ENCODE measurements around the gene POC1A.

- TF ChIP-seq CTCF (IDR thresholded peaks at IDR 0.05) (no peak), POLR2AphosphoS5 (IDR thresholded peaks at IDR 0.05) (no peak), EP300 (IDR thresholded peaks at IDR 0.05) (no peak), POLR2A (IDR thresholded peaks at IDR 0.05) (no peak)
Observed at GRCh38 chr3:52050571-52050970, 103.7 kb downstream of the POC1A start.
